GM23338 (cell line): ENCODE results near the gene NLK. TPM values are rescaled to one million over a fixed set of nuclear protein-coding genes. Genes with fewer than 3 reads are reported as not detected.

Experiments
- ATAC-seq: fragments of 200-7000 bp; cut with Tn5 transposase; 3 replicates; pipeline ENCODE4 v1.9.1; 2020
- DNase-seq: peaks from one replicate; pipeline ENCODE4 v3.0.0-alpha.2; 2015; ENCODE audit warnings: low spot score
- H2AFZ ChIP-seq: fragments of 200-600 bp; sonication (generic); 2 replicates; pipeline ENCODE4 v1.8.0; 2016; ENCODE audit warnings: antibody characterized with exemption, mild to moderate bottlenecking, moderate library complexity
- H3F3A ChIP-seq: fragments of 200-600 bp; sonication (generic); replicated peaks from 2 replicates; pipeline ENCODE4 v1.8.0; 2017; ENCODE audit warnings: antibody characterized with exemption, mixed run types, low read depth
- H3K27ac ChIP-seq: fragments of 200-600 bp; sonication (generic); 2 replicates; pipeline ENCODE4 v1.6.1; 2016; ENCODE audit warnings: low read depth
- H3K27me3 ChIP-seq: fragments of 200-600 bp; sonication (generic); 2 replicates; pipeline ENCODE4 v1.8.0; 2016; ENCODE audit warnings: mild to moderate bottlenecking, mixed run types, moderate library complexity; ENCODE audit not compliant: insufficient read depth
- H3K36me3 ChIP-seq: fragments of 200-600 bp; sonication (generic); 2 replicates; pipeline ENCODE4 v1.8.0; 2016; ENCODE audit warnings: mild to moderate bottlenecking; ENCODE audit not compliant: insufficient read depth
- H3K4me1 ChIP-seq: fragments of 200-600 bp; sonication (generic); 2 replicates; pipeline ENCODE4 v1.8.0; 2016; ENCODE audit warnings: mild to moderate bottlenecking, moderate library complexity; ENCODE audit not compliant: insufficient read depth
- H3K4me2 ChIP-seq: fragments of 200-600 bp; sonication (generic); 2 replicates; pipeline ENCODE4 v1.7.1; 2017; ENCODE audit warnings: mixed run types
- H3K4me3 ChIP-seq: fragments of 200-600 bp; sonication (generic); 2 replicates; pipeline ENCODE4 v1.6.1; 2016; ENCODE audit warnings: mixed run types
- H3K79me2 ChIP-seq: fragments of 200-600 bp; sonication (generic); replicated peaks from 2 replicates; pipeline ENCODE4 v1.8.0; 2017; ENCODE audit warnings: mild to moderate bottlenecking; ENCODE audit not compliant: insufficient read depth
- H3K9me2 ChIP-seq: fragments of 200-600 bp; sonication (generic); 2 replicates; pipeline ENCODE4 v1.8.0; 2017; ENCODE audit not compliant: insufficient read depth
- H4K20me1 ChIP-seq: fragments of 200-600 bp; sonication (generic); replicated peaks from 2 replicates; pipeline ENCODE4 v1.8.0; 2017; ENCODE audit warnings: mild to moderate bottlenecking; ENCODE audit not compliant: insufficient read depth
- H3K27ac Mint-ChIP-seq: 2 replicates; pipeline ENCODE4 v1.8.0; 2020; ENCODE audit warnings: inconsistent platforms, mild to moderate bottlenecking, moderate library complexity, mixed read lengths
- H3K27me3 Mint-ChIP-seq: 3 replicates; pipeline ENCODE4 v1.8.0; 2022; ENCODE audit warnings: low read depth, mild to moderate bottlenecking, moderate library complexity, mixed read lengths, inconsistent platforms; ENCODE audit not compliant: insufficient read depth, poor library complexity
- H3K36me3 Mint-ChIP-seq: 3 replicates; pipeline ENCODE4 v1.8.0; 2021; ENCODE audit warnings: low read depth, mild to moderate bottlenecking, inconsistent platforms, moderate library complexity, mixed read lengths
- H3K4me1 Mint-ChIP-seq: 3 replicates; pipeline ENCODE4 v1.8.0; 2020; ENCODE audit warnings: mild to moderate bottlenecking, inconsistent platforms, mixed read lengths
- H3K4me3 Mint-ChIP-seq: 3 replicates; pipeline ENCODE4 v1.8.0; 2021; ENCODE audit warnings: moderate library complexity, mild to moderate bottlenecking, inconsistent platforms, mixed read lengths
- H3K9me3 Mint-ChIP-seq: 3 replicates; pipeline ENCODE4 v1.8.0; 2020; ENCODE audit warnings: moderate library complexity, mild to moderate bottlenecking, inconsistent platforms, mixed read lengths
- CREB1 ChIP-seq: fragments of 250-450 bp; sonication (Bioruptor Pico); IDR thresholded peaks from 2 replicates; pipeline ENCODE4 v1.5.0; 2020; ENCODE audit warnings: low read depth, mild to moderate bottlenecking, moderate library complexity
- EZH2 ChIP-seq: fragments of 200-600 bp; sonication (generic); IDR thresholded peaks from one replicate; pipeline ENCODE4 v1.8.0; 2017; ENCODE audit warnings: antibody characterized with exemption, mild to moderate bottlenecking, low read depth; ENCODE audit not compliant: unreplicated experiment
- EZH2phosphoT487 ChIP-seq: fragments of 200-600 bp; sonication (generic); IDR thresholded peaks from one replicate; pipeline ENCODE4 v1.8.1; 2018; ENCODE audit warnings: antibody characterized with exemption; ENCODE audit not compliant: unreplicated experiment
- JUNB ChIP-seq: IDR thresholded peaks from one replicate; pipeline ENCODE4 v1.6.1; 2016; ENCODE audit warnings: antibody characterized with exemption; ENCODE audit not compliant: unreplicated experiment
- NANOG ChIP-seq: IDR thresholded peaks from 2 replicates; pipeline ENCODE4 v1.6.1; 2016; ENCODE audit warnings: antibody characterized with exemption, borderline replicate concordance
- STAT1 ChIP-seq: IDR thresholded peaks from one replicate; pipeline ENCODE4 v1.6.1; 2016; ENCODE audit warnings: antibody characterized with exemption; ENCODE audit not compliant: unreplicated experiment
- ZNF114 ChIP-seq: fragments of 250-450 bp; sonication (Bioruptor Pico); IDR thresholded peaks from 2 replicates; pipeline ENCODE4 v1.5.0; 2020; ENCODE audit warnings: mild to moderate bottlenecking, moderate library complexity
- ZNF331 ChIP-seq: fragments of 250-450 bp; sonication (Bioruptor Pico); IDR thresholded peaks from 2 replicates; pipeline ENCODE4 v1.5.0; 2020; ENCODE audit warnings: low read depth, mild to moderate bottlenecking, moderate library complexity
- polyA plus RNA-seq: library from polyadenylated mRNA; unstranded; fragments of >200 nt; fragmentation: Nextera tagmentation; extraction: Ambion mirVana; gene quantifications from 2 replicates; pipeline ENCODE4 v1.2.1, GENCODE V29; 2016
- total RNA-seq: library from RNA; depleted of rRNA; stranded (reverse); fragments of >200 nt; shearing (Covaris generic); gene quantifications from 2 replicates; pipeline ENCODE4 v1.2.3, GENCODE V29; 2014
- TF ChIP-seq, protein P1 (sequence below): IDR thresholded peaks from one replicate; pipeline ENCODE4 v1.6.1; 2018; ENCODE audit warnings: antibody characterized with exemption; ENCODE audit not compliant: unreplicated experiment
- TF ChIP-seq, protein P2 (sequence below), 2 experiments: fragments of 200-600 bp in 1 of 2; sonication (generic) in 1 of 2; conservative IDR thresholded peaks; 2 replicates each; pipeline versions ENCODE4 v1.5.1 to v1.6.1; 2016 to 2017; ENCODE audit warnings: antibody characterized with exemption in 2 of 2, low read depth in 2 of 2, mild to moderate bottlenecking in 2 of 2, moderate library complexity in 1 of 2
- TF ChIP-seq, protein P3 (sequence below): IDR thresholded peaks from 2 replicates; pipeline ENCODE4 v1.6.1; 2016; ENCODE audit warnings: antibody characterized with exemption

Gene NLK
- total and polyA plus RNA-seq, 2 experiments from 2014 or later, result 34.7 to 78.5 TPM

DNA sequence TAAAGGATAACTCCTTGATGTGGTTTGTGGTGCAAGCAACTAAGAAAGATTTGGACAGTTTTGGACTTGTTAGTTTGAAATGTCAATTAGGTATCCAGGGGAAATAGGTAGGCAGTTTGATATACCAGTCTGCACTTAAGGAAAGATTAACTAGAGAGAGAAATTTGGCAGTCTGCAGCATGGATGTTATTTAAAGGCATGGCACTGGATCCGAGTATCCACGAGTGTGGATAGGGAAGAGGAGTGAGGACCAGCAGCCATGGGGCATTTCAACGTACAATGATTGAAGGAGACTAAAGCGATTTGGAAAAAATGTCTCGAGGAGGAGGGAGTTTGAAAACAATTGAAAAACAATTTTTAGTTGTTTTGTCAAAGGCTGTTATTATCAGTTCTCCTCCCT is 117.4 kb downstream of the NLK start:
- H3K4me2 ChIP-seq, result no peak overlapping the region
- H3K36me3 ChIP-seq, result no peaks in the 10 kb centered on the region
- no peaks in the 10 kb centered on the region for H3F3A ChIP-seq
- no peaks in the 10 kb centered on the region for H3K79me2 ChIP-seq
- DNase-seq, result no peak
- no peak overlapping the region for H3K27ac Mint-ChIP-seq
- no peak overlapping the region for H3K27ac ChIP-seq
- H3K36me3 Mint-ChIP-seq, result peaks cover 12% of the 10 kb centered on the region; the same call in 2 of the 3 replicates
- H3K9me2 ChIP-seq, result no peaks in the 10 kb centered on the region
- no peak for ATAC-seq
- H3K27me3 ChIP-seq, result no peaks in the 10 kb centered on the region
- no peaks in the 10 kb centered on the region for H4K20me1 ChIP-seq
- H2AFZ ChIP-seq, result no peak overlapping the region
- H3K9me3 Mint-ChIP-seq, result no peaks in the 10 kb centered on the region
- H3K4me3 ChIP-seq, result no peak overlapping the region
- no peak overlapping the region for H3K4me3 Mint-ChIP-seq
- H3K4me1 ChIP-seq, result peaks cover 16% of the 10 kb centered on the region; the same call in 1 of the 2 replicates
- TF ChIP-seq EZH2phosphoT487 (no peak), ZNF331 (CRISPR knock-in tag) (no peak), CREB1 (CRISPR knock-in tag) (no peak), JUNB (no peak), ZNF114 (CRISPR knock-in tag) (no peak), EZH2 (no peak), STAT1 (no peak), NANOG (no peak)
- TF ChIP-seq, protein P1, sequence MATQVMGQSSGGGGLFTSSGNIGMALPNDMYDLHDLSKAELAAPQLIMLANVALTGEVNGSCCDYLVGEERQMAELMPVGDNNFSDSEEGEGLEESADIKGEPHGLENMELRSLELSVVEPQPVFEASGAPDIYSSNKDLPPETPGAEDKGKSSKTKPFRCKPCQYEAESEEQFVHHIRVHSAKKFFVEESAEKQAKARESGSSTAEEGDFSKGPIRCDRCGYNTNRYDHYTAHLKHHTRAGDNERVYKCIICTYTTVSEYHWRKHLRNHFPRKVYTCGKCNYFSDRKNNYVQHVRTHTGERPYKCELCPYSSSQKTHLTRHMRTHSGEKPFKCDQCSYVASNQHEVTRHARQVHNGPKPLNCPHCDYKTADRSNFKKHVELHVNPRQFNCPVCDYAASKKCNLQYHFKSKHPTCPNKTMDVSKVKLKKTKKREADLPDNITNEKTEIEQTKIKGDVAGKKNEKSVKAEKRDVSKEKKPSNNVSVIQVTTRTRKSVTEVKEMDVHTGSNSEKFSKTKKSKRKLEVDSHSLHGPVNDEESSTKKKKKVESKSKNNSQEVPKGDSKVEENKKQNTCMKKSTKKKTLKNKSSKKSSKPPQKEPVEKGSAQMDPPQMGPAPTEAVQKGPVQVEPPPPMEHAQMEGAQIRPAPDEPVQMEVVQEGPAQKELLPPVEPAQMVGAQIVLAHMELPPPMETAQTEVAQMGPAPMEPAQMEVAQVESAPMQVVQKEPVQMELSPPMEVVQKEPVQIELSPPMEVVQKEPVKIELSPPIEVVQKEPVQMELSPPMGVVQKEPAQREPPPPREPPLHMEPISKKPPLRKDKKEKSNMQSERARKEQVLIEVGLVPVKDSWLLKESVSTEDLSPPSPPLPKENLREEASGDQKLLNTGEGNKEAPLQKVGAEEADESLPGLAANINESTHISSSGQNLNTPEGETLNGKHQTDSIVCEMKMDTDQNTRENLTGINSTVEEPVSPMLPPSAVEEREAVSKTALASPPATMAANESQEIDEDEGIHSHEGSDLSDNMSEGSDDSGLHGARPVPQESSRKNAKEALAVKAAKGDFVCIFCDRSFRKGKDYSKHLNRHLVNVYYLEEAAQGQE, result no peak
- TF ChIP-seq, protein P2, sequence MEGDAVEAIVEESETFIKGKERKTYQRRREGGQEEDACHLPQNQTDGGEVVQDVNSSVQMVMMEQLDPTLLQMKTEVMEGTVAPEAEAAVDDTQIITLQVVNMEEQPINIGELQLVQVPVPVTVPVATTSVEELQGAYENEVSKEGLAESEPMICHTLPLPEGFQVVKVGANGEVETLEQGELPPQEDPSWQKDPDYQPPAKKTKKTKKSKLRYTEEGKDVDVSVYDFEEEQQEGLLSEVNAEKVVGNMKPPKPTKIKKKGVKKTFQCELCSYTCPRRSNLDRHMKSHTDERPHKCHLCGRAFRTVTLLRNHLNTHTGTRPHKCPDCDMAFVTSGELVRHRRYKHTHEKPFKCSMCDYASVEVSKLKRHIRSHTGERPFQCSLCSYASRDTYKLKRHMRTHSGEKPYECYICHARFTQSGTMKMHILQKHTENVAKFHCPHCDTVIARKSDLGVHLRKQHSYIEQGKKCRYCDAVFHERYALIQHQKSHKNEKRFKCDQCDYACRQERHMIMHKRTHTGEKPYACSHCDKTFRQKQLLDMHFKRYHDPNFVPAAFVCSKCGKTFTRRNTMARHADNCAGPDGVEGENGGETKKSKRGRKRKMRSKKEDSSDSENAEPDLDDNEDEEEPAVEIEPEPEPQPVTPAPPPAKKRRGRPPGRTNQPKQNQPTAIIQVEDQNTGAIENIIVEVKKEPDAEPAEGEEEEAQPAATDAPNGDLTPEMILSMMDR (conservative IDR thresholded peaks at IDR 0.05; ENCODE audit: low read depth in 2 of 2), result no peak
- H3K27me3 Mint-ChIP-seq, result peaks cover 2% of the 10 kb centered on the region
- H3K4me1 Mint-ChIP-seq, result peaks cover 9% of the 10 kb centered on the region

DNA sequence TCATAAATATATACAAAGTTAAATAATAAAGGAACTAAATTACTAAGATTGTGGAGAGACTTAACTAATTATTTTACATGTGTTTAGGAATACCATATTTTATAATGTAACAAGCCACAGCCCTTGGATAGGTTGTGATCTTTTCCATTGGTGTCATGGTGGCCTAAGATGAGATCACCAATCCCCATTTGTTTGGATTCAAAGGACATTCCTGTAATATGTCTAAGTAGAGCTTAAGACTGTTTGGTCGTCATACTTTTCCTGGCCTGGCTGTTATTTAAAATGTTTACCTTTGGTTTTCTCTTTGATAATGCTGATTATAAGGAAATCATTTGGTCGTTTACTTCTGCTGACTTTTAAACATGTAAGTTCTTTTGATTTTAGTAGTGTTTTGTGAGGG is 118.1 kb downstream of the NLK start:
- Histone ChIP-seq H3K27me3 (no peaks in the 10 kb centered on the region), H3K4me2 (no peak overlapping the region), H4K20me1 (no peaks in the 10 kb centered on the region), H3K9me2 (no peaks in the 10 kb centered on the region), H3K79me2 (no peaks in the 10 kb centered on the region), H3K4me1 (peaks cover 16% of the 10 kb centered on the region; the same call in 1 of the 2 replicates), H3K36me3 (no peaks in the 10 kb centered on the region), H2AFZ (no peak overlapping the region), H3K27ac (no peak overlapping the region), H3K4me3 (no peak overlapping the region), H3F3A (no peaks in the 10 kb centered on the region)
- H3K4me1 Mint-ChIP-seq, result peaks cover 9% of the 10 kb centered on the region
- ATAC-seq, result no peak
- H3K36me3 Mint-ChIP-seq, result peaks cover 8% of the 10 kb centered on the region; the same call in 2 of the 3 replicates
- H3K27ac Mint-ChIP-seq, result peak overlapping the region; percentile 28; the same call in 1 of the 2 replicates
- peaks cover 2% of the 10 kb centered on the region for H3K27me3 Mint-ChIP-seq
- no peaks in the 10 kb centered on the region for H3K9me3 Mint-ChIP-seq
- no peak for DNase-seq
- no peak overlapping the region for H3K4me3 Mint-ChIP-seq
- no peak for TF ChIP-seq ZNF331 (CRISPR knock-in tag)
- TF ChIP-seq, protein P1, result no peak
- TF ChIP-seq, protein P2 (conservative IDR thresholded peaks at IDR 0.05; ENCODE audit: low read depth in 2 of 2), result no peak
- TF ChIP-seq JUNB, result no peak
- TF ChIP-seq, protein P3, sequence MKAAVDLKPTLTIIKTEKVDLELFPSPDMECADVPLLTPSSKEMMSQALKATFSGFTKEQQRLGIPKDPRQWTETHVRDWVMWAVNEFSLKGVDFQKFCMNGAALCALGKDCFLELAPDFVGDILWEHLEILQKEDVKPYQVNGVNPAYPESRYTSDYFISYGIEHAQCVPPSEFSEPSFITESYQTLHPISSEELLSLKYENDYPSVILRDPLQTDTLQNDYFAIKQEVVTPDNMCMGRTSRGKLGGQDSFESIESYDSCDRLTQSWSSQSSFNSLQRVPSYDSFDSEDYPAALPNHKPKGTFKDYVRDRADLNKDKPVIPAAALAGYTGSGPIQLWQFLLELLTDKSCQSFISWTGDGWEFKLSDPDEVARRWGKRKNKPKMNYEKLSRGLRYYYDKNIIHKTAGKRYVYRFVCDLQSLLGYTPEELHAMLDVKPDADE, result no peak
- no peak for TF ChIP-seq EZH2phosphoT487
